PC-3 (cell line): ENCODE results near the gene GNAS. TPM values are rescaled to one million over a fixed set of nuclear protein-coding genes. Genes with fewer than 3 reads are reported as not detected.
"Not testable (repeated sequence)": the region's sequence is repeated elsewhere in the genome, so short reads cannot be mapped to it uniquely, and the experiment has no call there.

Experiments used
- ATAC-seq: fragments of 200-7000 bp; cut with Tn5 transposase; 2 replicates; pipeline ENCODE4 v1.9.1; 2020; ENCODE audit warnings: mild to moderate bottlenecking, moderate library complexity
- BruUV-seq: library from RNA; stranded (reverse); fragments of 400-500 nt; replicated peaks from 2 replicates; lab custom pipeline; 2021; lab: Mats Ljungman, UMichigan
- CTCF ChIA-PET: fragments of 300-600 bp; sonication (Branson Sonifier 250); formaldehyde crosslinking; loops from one replicate; lab custom pipeline; 2022; ENCODE audit warnings: antibody characterized with exemption; lab: Charles Lee
- POLR2A ChIA-PET: fragments of 300-600 bp; sonication (Branson Sonifier 250); formaldehyde crosslinking; loops from one replicate; lab custom pipeline; 2022; ENCODE audit warnings: antibody characterized with exemption; ENCODE audit not compliant: unreplicated experiment; lab: Charles Lee
- DNase-seq: peaks from one replicate; pipeline ENCODE4 v3.0.0-alpha.2; 2015
- H2AFZ ChIP-seq: fragments of 300-600 bp; sonication (generic); 2 replicates; pipeline ENCODE4 v1.6.0; 2016; ENCODE audit warnings: antibody characterized with exemption, low read length
- H3F3A ChIP-seq: fragments of 300-600 bp; sonication (generic); one replicate; pipeline ENCODE4 v1.6.0; 2017; ENCODE audit warnings: antibody characterized with exemption, low read length, control low read depth, mild to moderate bottlenecking; ENCODE audit not compliant: unreplicated experiment
- H3K27ac ChIP-seq: fragments of 300-600 bp; sonication (generic); 2 replicates; pipeline ENCODE4 v1.5.1; 2016; ENCODE audit warnings: mild to moderate bottlenecking, low read length
- H3K27me3 ChIP-seq: fragments of 300-600 bp; sonication (generic); 2 replicates; pipeline ENCODE4 v1.6.1; 2016; ENCODE audit warnings: low read length, mixed read lengths
- H3K36me3 ChIP-seq: fragments of 300-600 bp; sonication (generic); 2 replicates; pipeline ENCODE4 v1.6.1; 2016; ENCODE audit warnings: low read depth, mixed run types, low read length, mixed read lengths
- H3K4me1 ChIP-seq: fragments of 300-600 bp; sonication (generic); 2 replicates; pipeline ENCODE4 v1.5.1; 2016; ENCODE audit warnings: low read length; ENCODE audit not compliant: insufficient read depth
- H3K4me2 ChIP-seq: fragments of 300-600 bp; sonication (generic); 2 replicates; pipeline ENCODE4 v1.6.0; 2016; ENCODE audit warnings: low read length
- H3K4me3 ChIP-seq: fragments of 300-600 bp; sonication (generic); 2 replicates; pipeline ENCODE4 v1.5.1; 2016; ENCODE audit warnings: mild to moderate bottlenecking, low read length, mixed read lengths
- H3K79me2 ChIP-seq: fragments of 300-600 bp; sonication (generic); 2 replicates; pipeline ENCODE4 v1.6.1; 2017; ENCODE audit warnings: low read length, mixed read lengths
- H3K9ac ChIP-seq: fragments of 300-600 bp; sonication (generic); 2 replicates; pipeline ENCODE4 v1.6.0; 2016; ENCODE audit warnings: mild to moderate bottlenecking, low read length
- H3K9me2 ChIP-seq: fragments of 300-600 bp; sonication (generic); replicated peaks from 2 replicates; pipeline ENCODE4 v1.6.1; 2016; ENCODE audit warnings: mixed run types, low read length, mixed read lengths
- H3K9me3 ChIP-seq: fragments of 300-600 bp; sonication (generic); 2 replicates; pipeline ENCODE4 v1.6.1; 2016; ENCODE audit warnings: low read length, mixed read lengths
- H4K20me1 ChIP-seq: fragments of 300-600 bp; sonication (generic); 2 replicates; pipeline ENCODE4 v1.6.1; 2016; ENCODE audit warnings: low read length, mixed read lengths
- EZH2 ChIP-seq: fragments of 300-600 bp; sonication (generic); IDR thresholded peaks from one replicate; pipeline ENCODE4 v1.6.1; 2017; ENCODE audit warnings: antibody characterized with exemption, mild to moderate bottlenecking, low read length; ENCODE audit not compliant: unreplicated experiment
- EZH2phosphoT487 ChIP-seq: fragments of 300-600 bp; sonication (generic); IDR thresholded peaks from 2 replicates; pipeline ENCODE4 v1.6.1; 2018; ENCODE audit warnings: mild to moderate bottlenecking, antibody characterized with exemption, low read length, borderline replicate concordance
- intact Hi-C: fragments of 100-400 bp; cut with micrococcal nuclease; formaldehyde crosslinking; loops from 2 replicates; pipeline ENCODE4 v1.9.0; 2023
- total RNA-seq: library from RNA; depleted of rRNA; stranded (reverse); fragments of >200 nt; gene quantifications from 2 replicates; pipeline ENCODE4 v1.2.3, GENCODE V29; 2014
- TF ChIP-seq, protein P1 (sequence below): fragments of 300-600 bp; sonication (generic); conservative IDR thresholded peaks from 2 replicates; pipeline ENCODE4 v1.5.1; 2017; ENCODE audit warnings: antibody characterized with exemption, low read depth, mild to moderate bottlenecking, low read length

GNAS gene
- total RNA-seq, 1 experiment from 2014 or later, result 694 TPM

DNA sequence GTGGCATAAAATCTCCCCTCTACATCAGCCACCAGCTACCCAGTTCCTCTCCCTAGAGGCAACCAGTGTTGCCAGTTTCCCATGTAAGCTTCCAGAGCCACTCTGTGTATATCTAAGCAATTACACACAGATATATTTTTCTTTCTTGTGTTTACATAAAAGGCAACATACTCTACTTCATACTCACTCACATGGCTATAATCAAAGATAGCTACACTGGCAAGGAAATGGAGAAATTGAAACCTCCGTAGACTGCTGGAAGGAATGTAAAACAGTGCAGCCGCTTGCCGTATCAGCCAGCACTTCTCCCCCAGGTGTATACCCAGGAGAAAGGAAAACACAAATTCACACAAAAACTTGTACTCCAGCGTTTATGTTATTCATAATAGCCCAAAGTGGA is 90.0 kb downstream of the GNAS start:
- no peaks in the 10 kb centered on the region for H3K4me1 ChIP-seq
- no peaks in the 10 kb centered on the region for H3K9me2 ChIP-seq
- peaks cover 68% of the 10 kb centered on the region for H3K27me3 ChIP-seq
- H3F3A ChIP-seq, result no peaks in the 10 kb centered on the region
- H3K36me3 ChIP-seq, result no peaks in the 10 kb centered on the region
- no peak overlapping the region for H3K9ac ChIP-seq
- H3K79me2 ChIP-seq, result no peaks in the 10 kb centered on the region
- ATAC-seq (no peak), DNase-seq (peak; percentile 15)
- intact Hi-C loops, result no loop called here
- H3K9me3 ChIP-seq, result no peaks in the 10 kb centered on the region
- no peak overlapping the region for H3K4me3 ChIP-seq
- no peak overlapping the region for H3K27ac ChIP-seq
- no peaks in the 10 kb centered on the region for H4K20me1 ChIP-seq
- TF ChIP-seq, protein P1, sequence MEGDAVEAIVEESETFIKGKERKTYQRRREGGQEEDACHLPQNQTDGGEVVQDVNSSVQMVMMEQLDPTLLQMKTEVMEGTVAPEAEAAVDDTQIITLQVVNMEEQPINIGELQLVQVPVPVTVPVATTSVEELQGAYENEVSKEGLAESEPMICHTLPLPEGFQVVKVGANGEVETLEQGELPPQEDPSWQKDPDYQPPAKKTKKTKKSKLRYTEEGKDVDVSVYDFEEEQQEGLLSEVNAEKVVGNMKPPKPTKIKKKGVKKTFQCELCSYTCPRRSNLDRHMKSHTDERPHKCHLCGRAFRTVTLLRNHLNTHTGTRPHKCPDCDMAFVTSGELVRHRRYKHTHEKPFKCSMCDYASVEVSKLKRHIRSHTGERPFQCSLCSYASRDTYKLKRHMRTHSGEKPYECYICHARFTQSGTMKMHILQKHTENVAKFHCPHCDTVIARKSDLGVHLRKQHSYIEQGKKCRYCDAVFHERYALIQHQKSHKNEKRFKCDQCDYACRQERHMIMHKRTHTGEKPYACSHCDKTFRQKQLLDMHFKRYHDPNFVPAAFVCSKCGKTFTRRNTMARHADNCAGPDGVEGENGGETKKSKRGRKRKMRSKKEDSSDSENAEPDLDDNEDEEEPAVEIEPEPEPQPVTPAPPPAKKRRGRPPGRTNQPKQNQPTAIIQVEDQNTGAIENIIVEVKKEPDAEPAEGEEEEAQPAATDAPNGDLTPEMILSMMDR, result no peak
- TF ChIP-seq EZH2 (no peak), EZH2phosphoT487 (no peak)
- H3K4me2 ChIP-seq, result no peak overlapping the region
- no TSS peak for BruUV-seq
- H2AFZ ChIP-seq, result no peak overlapping the region
- CTCF ChIA-PET, result no interaction called here
- POLR2A ChIA-PET, result no interaction called here

DNA sequence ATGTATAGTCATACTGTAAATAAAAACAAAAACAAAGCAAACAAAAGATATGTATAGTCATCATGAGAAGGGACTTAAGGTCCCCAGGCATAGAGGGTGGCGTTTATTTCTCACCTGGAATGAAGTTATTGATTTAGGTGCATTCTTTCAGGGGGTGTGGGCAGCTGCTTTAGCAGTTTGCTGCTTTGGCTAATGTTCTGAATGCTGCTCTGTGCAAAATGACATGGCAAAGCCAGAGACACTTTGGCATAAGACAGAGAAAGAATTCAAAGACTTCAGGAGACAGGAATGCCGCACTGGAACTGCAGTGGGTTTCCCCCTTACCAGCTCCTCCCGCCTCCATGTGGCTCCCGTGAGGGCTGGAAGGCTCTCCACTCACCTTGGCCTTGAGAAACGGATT is 92.1 kb downstream of the GNAS start:
- no TSS peak for BruUV-seq
- CTCF ChIA-PET, result no interaction called here
- intact Hi-C loops, result no loop called here

DNA sequence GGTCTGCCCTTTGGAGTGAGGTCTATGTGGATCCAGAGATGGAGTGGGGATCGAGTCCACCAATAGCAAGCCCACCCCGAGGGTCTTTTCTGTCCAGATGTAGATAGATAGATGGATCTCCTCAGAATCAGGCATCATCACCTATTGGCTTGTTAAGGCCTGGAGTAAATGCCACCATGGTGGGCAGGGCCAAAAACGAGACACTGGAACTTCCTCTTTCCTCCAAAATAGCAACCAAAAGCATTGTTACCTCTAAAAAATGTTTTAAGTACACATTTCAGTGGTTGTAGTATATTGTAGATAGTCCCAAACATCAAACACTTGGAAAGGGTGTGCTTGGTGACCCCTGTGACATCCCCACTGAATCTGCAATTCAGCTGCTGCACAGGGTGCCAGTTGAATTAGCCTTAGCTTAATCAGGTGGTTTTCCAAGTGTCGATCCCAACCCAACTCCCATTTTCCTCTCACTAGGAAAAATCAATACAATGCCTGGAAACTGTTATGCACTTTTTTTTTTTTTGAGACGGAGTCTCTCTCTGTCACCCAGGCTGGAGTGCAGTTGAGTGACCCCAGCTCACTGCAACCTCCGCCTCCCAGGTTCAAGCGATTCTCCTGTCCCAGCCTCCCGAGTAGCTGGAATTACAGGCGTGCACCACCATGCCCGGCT is 93.6 kb downstream of the GNAS start:
- H3K4me1 ChIP-seq, result no peaks in the 10 kb centered on the region
- H3K9me3 ChIP-seq, result no peaks in the 10 kb centered on the region
- H3K9me2 ChIP-seq, result no peaks in the 10 kb centered on the region
- H4K20me1 ChIP-seq, result no peaks in the 10 kb centered on the region
- intact Hi-C loops, result no loop called here
- POLR2A ChIA-PET, result no interaction called here
- H3K4me2 ChIP-seq, result no peak overlapping the region
- ATAC-seq (no peak), DNase-seq (no peak)
- no peak overlapping the region for H3K4me3 ChIP-seq
- no peak for TF ChIP-seq EZH2
- TF ChIP-seq, protein P1, result no peak
- TF ChIP-seq EZH2phosphoT487, result no peak
- no peak overlapping the region for H2AFZ ChIP-seq
- CTCF ChIA-PET, result interaction anchor here (0.7 kb wide), 1 partner anchor 141 kb away, joined by 6 read pairs; no protein-coding TSS in a partner anchor
- H3K36me3 ChIP-seq, result no peaks in the 10 kb centered on the region
- no peak overlapping the region for H3K9ac ChIP-seq
- H3F3A ChIP-seq, result no peaks in the 10 kb centered on the region
- peaks cover 59% of the 10 kb centered on the region for H3K27me3 ChIP-seq
- H3K79me2 ChIP-seq, result no peaks in the 10 kb centered on the region
- no TSS peak for BruUV-seq
- H3K27ac ChIP-seq, result no peak overlapping the region

More for the DNA sequence above, 92.1 kb downstream of the GNAS start:
- DNase-seq, result peak; percentile 43
- H3K9ac ChIP-seq, result no peak overlapping the region
- TF ChIP-seq EZH2phosphoT487 (no peak), EZH2 (no peak)
- TF ChIP-seq, protein P1, result no peak
- no peaks in the 10 kb centered on the region for H3K9me3 ChIP-seq
- no peak overlapping the region for H2AFZ ChIP-seq
- H3K36me3 ChIP-seq, result no peaks in the 10 kb centered on the region
- H3K27ac ChIP-seq, result no peak overlapping the region
- H3K4me1 ChIP-seq, result no peaks in the 10 kb centered on the region
- H3K79me2 ChIP-seq, result no peaks in the 10 kb centered on the region
- peaks cover 65% of the 10 kb centered on the region for H3K27me3 ChIP-seq
- no peaks in the 10 kb centered on the region for H3K9me2 ChIP-seq
- H3K4me2 ChIP-seq, result no peak overlapping the region
- no peaks in the 10 kb centered on the region for H4K20me1 ChIP-seq
- H3F3A ChIP-seq, result no peaks in the 10 kb centered on the region
- ATAC-seq, result peak; percentile 74
- no peak overlapping the region for H3K4me3 ChIP-seq
- POLR2A ChIA-PET, result no interaction called here

DNA sequence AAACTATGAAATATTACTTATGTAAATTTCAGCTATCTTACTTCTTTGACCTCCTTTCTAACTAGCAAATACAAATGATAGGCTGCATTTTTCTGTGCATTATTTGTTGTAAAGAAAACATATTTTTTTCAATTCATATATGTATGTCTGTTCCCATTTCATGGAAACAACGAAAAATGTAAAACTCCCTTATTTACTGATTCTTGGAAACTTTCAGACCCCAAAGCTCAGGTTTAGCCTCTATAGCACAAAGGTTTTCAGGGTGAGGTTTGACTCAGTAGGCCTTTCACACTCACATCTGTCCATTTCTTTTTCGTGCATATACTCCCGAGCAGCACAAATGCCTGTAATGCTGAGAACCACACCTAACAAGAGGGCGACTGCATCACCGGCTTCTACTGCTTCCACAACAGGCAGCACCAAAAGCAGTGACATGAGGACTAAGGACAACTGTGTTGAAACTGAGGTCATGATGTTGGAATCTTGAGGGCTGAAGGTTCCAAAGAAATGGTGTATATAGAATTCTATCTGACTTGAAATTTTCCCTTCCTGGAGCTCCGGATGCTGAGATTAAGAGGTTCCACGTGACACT is 95.4 kb downstream of the GNAS start:
- H2AFZ ChIP-seq, DNase-seq, H3K4me3 ChIP-seq, H3K36me3 ChIP-seq, H3F3A ChIP-seq, ATAC-seq, H3K27ac ChIP-seq, H3K9ac ChIP-seq, H4K20me1 ChIP-seq, POLR2A ChIA-PET, H3K4me2 ChIP-seq, intact Hi-C loops, H3K9me3 ChIP-seq, BruUV-seq, CTCF ChIA-PET, H3K79me2 ChIP-seq, H3K4me1 ChIP-seq, H3K9me2 ChIP-seq: not testable (repeated sequence)
- peaks cover 61% of the 10 kb centered on the region for H3K27me3 ChIP-seq
